Chondrocyte (in vitro differentiated cells): Measurements from ENCODE around the gene ETV2. TPM values are rescaled to one million over a fixed set of nuclear protein-coding genes. Genes with fewer than 3 reads are reported as not detected.
"Not testable (repeated sequence)": the region's sequence is repeated elsewhere in the genome, so short reads cannot be mapped to it uniquely, and the experiment has no call there.

Experiments
- DNase-seq: peaks from one replicate; pipeline ENCODE4 v3.0.0; 2021; ENCODE audit warnings: mixed read lengths, low spot score
- H3K27ac Mint-ChIP-seq: one replicate; pipeline ENCODE4 v1.8.0; 2021; ENCODE audit warnings: mild to moderate bottlenecking, moderate library complexity, mixed read lengths; ENCODE audit not compliant: unreplicated experiment
- H3K27me3 Mint-ChIP-seq: 2 replicates; pipeline ENCODE4 v1.8.0; 2021; ENCODE audit warnings: low read depth, mixed read lengths
- H3K36me3 Mint-ChIP-seq: 2 replicates; pipeline ENCODE4 v1.8.0; 2021; ENCODE audit warnings: low read depth, mixed read lengths
- H3K4me1 Mint-ChIP-seq: 2 replicates; pipeline ENCODE4 v1.8.0; 2021; ENCODE audit warnings: low read depth, mild to moderate bottlenecking, mixed read lengths
- H3K4me3 Mint-ChIP-seq: one replicate; pipeline ENCODE4 v1.8.0; 2021; ENCODE audit warnings: mild to moderate bottlenecking, moderate library complexity, mixed read lengths; ENCODE audit not compliant: unreplicated experiment
- H3K9me3 Mint-ChIP-seq: 2 replicates; pipeline ENCODE4 v1.8.0; 2021; ENCODE audit warnings: low read depth, mixed read lengths
- CTCF ChIP-seq: fragments of 200-600 bp; sonication (generic); IDR thresholded peaks from 2 replicates; pipeline ENCODE4 v1.5.0; 2021; ENCODE audit warnings: antibody characterized with exemption, mild to moderate bottlenecking, moderate library complexity
- total RNA-seq: library from RNA; stranded (reverse); gene quantifications from 3 replicates; pipeline ENCODE4 v1.2.1, GENCODE V29; 2021

Gene ETV2
- total RNA-seq, 1 donor from 2014 or later, result 1.5 TPM

- no peak for DNase-seq
- TF ChIP-seq CTCF, result no peak
- peak overlapping the region; percentile 36 for H3K27ac Mint-ChIP-seq
- H3K36me3 Mint-ChIP-seq, result no peaks in the 10 kb centered on the region
- H3K9me3 Mint-ChIP-seq, result no peaks in the 10 kb centered on the region
- H3K4me3 Mint-ChIP-seq, result peak overlapping the region; percentile 75
- peaks cover 8% of the 10 kb centered on the region for H3K4me1 Mint-ChIP-seq
- peaks cover 29% of the 10 kb centered on the region for H3K27me3 Mint-ChIP-seq
These were observed 31.7 kb downstream of the ETV2 start for GRCh38 chr19:35673121-35673804.

- Mint-ChIP-seq H3K4me1 (peaks cover 8% of the 10 kb centered on the region), H3K27me3 (peaks cover 18% of the 10 kb centered on the region), H3K9me3 (no peaks in the 10 kb centered on the region), H3K4me3 (no peak overlapping the region), H3K27ac (no peak overlapping the region), H3K36me3 (no peaks in the 10 kb centered on the region)
- TF ChIP-seq CTCF, result no peak
- no peak for DNase-seq
These were observed 34.1 kb downstream of the ETV2 start for GRCh38 chr19:35675589-35676140.

GRCh38 chr19:35689836-35690235 lies 48.3 kb downstream of the ETV2 start:
- Mint-ChIP-seq H3K36me3 (no peaks in the 10 kb centered on the region), H3K4me1 (peaks cover 6% of the 10 kb centered on the region), H3K4me3 (no peak overlapping the region), H3K27ac (peak overlapping the region; percentile 77), H3K27me3 (no peaks in the 10 kb centered on the region), H3K9me3 (no peaks in the 10 kb centered on the region)
- no peak for DNase-seq
- TF ChIP-seq CTCF, result no peak

GRCh38 chr19:35691106-35691505 lies 49.6 kb downstream of the ETV2 start:
- not testable (repeated sequence) for H3K9me3 Mint-ChIP-seq, H3K27ac Mint-ChIP-seq, H3K36me3 Mint-ChIP-seq, H3K4me1 Mint-ChIP-seq, H3K4me3 Mint-ChIP-seq, H3K27me3 Mint-ChIP-seq, DNase-seq

GRCh38 chr19:35692010-35692409 lies 50.5 kb downstream of the ETV2 start:
- Mint-ChIP-seq H3K27ac (no peak overlapping the region), H3K4me3 (no peak overlapping the region), H3K27me3 (no peaks in the 10 kb centered on the region), H3K9me3 (no peaks in the 10 kb centered on the region), H3K4me1 (peaks cover 6% of the 10 kb centered on the region), H3K36me3 (no peaks in the 10 kb centered on the region)
- no peak for TF ChIP-seq CTCF
- DNase-seq, result no peak

GRCh38 chr19:35693422-35693821 lies 51.9 kb downstream of the ETV2 start:
- Mint-ChIP-seq H3K4me1 (peaks cover 6% of the 10 kb centered on the region), H3K27me3 (no peaks in the 10 kb centered on the region), H3K27ac (no peak overlapping the region), H3K9me3 (no peaks in the 10 kb centered on the region), H3K4me3 (no peak overlapping the region), H3K36me3 (no peaks in the 10 kb centered on the region)
- no peak for TF ChIP-seq CTCF
- no peak for DNase-seq
